Measurements from ENCODE around the gene RBMS1.
"Not testable (repeated sequence)": the region's sequence is repeated elsewhere in the genome, so short reads cannot be mapped to it uniquely, and the experiment has no call there.

The RBMS1 gene

DNA sequence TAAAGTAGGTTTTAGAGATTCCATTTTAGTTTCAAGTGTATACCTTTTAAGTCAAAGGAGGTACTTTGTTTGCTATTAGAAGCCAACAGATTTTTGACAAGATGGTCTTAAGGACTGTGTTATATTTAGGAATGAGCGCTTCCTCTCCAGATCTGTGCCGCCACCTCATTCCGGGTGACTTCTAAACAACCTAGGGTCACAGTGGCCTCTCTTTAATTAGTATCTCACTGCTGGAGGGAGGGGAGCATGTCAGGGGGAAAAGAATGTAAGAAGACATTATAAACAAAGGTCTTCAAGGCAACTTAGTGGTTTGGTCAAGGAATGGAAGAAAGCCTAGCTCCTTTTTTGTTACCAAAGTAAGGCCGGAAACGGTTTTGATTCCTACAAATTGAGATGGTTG is 67.0 kb downstream of the RBMS1 start:
- no peak for DNase-seq (ENCODE audit: extremely low read depth, low read depth)
- no peak overlapping the region for H3K4me3 ChIP-seq (replicated peaks; ENCODE audit: low read depth, low read length)
- TF ChIP-seq, protein P1, sequence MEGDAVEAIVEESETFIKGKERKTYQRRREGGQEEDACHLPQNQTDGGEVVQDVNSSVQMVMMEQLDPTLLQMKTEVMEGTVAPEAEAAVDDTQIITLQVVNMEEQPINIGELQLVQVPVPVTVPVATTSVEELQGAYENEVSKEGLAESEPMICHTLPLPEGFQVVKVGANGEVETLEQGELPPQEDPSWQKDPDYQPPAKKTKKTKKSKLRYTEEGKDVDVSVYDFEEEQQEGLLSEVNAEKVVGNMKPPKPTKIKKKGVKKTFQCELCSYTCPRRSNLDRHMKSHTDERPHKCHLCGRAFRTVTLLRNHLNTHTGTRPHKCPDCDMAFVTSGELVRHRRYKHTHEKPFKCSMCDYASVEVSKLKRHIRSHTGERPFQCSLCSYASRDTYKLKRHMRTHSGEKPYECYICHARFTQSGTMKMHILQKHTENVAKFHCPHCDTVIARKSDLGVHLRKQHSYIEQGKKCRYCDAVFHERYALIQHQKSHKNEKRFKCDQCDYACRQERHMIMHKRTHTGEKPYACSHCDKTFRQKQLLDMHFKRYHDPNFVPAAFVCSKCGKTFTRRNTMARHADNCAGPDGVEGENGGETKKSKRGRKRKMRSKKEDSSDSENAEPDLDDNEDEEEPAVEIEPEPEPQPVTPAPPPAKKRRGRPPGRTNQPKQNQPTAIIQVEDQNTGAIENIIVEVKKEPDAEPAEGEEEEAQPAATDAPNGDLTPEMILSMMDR (IDR thresholded peaks at IDR 0.05; ENCODE audit: low read depth, low read length, missing control alignments), result no peak

DNA sequence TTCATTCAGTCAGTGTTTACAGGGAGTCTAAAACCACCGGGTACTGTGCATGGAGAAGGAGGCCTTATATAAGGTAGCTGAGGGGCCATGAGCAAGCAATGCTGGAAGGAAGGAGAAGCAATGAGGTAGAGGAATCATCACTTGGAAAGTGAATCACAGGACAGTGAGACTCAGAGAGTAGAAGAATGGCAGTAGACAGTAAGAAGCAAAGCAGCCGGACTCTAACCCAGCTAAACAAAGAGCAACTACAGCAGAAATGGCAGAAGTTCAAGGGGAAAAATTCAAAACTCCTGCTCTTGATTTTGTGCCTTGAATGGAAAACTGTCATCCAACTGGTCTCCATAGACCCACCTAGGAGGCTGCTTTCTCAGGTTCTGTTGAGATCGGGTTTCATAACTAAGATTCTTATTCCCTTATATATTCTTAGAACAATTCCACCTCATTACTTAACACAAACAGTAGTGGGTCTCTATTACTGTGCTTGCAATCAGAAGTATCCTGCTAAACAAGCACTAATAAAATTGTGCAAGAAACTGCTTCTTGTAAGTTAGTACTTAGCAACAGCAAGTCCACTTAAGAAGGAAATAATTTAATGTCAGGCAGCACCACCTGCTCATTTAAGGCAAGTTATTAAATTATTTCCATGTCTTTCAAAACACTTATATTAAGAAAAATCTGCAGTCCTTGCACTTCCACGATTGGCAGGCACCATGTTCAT is 68.0 kb downstream of the RBMS1 start:
- H3K4me3 ChIP-seq (replicated peaks; ENCODE audit: low read depth, low read length), result no peak overlapping the region
- TF ChIP-seq, protein P1 (IDR thresholded peaks at IDR 0.05; ENCODE audit: low read depth, low read length, missing control alignments), result no peak
- no peak for DNase-seq (ENCODE audit: extremely low read depth, low read depth)

DNA sequence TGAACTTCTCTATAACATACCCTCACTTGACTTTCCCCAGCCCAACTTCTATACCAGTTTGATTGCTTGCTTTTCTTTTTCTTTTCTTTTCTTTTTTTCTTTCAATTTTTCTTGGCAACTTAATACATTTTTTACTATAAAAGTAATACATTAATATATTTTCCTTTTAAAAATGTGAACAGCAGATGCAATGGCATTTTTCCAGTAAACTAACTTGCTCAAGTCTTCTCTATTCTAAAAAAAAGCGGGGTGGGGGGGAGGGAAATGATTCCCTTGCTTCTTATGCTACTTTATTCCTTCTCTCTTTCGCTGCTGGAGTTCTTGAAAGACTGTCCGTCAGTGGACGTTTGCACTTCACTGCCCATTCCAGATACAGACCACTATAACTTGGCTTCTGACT is 70.5 kb downstream of the RBMS1 start:
- no peak for DNase-seq (ENCODE audit: extremely low read depth, low read depth)
- TF ChIP-seq, protein P1 (IDR thresholded peaks at IDR 0.05; ENCODE audit: low read depth, low read length, missing control alignments), result no peak
- H3K4me3 ChIP-seq (replicated peaks; ENCODE audit: low read depth, low read length), result no peak overlapping the region

DNA sequence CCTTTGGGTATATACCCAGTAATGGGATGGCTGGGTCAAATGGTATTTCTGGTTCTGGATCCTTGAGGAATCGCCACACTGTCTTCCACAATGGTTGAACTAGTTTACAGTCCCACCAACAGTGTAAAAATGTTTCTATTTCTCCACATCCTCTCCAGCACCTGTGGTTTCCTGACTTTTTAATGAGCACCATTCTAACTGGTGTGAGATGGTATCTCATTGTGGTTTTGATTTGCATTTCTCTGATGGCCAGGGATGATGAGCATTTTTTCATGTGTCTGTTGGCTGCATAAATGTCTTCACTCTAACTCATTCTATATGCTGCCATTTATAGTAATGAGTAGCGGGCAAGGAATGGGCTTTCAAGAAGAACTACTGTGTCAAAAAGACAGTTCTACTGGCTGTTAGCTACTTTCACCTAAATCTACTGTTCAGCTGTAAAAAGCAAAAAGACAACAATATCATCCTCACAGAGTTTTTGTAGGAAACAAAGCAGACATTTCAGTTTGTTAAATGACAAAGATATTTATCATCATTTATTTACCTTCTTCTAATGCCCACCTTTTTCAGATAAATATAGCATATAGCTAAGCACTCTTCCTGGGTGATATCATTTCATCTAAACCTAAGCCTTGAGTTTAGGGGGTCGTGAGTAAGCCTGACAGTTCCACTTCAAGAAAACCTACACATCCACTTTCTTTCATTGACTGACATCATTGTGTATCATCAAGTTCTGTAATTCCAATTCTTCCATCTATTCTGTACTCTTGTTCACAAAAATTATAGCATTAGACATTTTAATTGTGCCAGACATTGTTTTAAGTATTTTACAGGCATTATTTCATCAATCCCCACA is 71.7 kb downstream of the RBMS1 start:
- not testable (repeated sequence) for H3K4me3 ChIP-seq (replicated peaks; ENCODE audit: low read depth, low read length); DNase-seq (ENCODE audit: extremely low read depth, low read depth)

DNA sequence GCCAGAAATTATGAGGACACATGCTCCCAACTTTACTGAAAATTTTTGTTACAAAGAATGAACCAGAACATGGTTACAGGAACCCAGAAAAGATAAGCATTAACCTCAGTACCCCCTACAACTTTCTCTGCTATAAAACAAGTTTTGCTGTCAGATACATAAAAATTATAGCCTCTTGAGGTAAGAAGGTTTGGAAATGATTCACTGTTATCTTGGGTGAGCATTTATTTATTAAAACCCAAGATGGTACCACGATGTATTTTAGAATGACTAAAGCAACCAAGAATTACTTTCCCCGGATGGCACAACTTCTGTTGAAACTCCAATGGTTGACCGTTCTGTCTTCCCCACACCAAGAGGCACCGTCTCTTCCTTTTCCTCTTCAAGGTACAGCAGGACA is 72.9 kb downstream of the RBMS1 start:
- DNase-seq (ENCODE audit: extremely low read depth, low read depth), result no peak
- TF ChIP-seq, protein P1 (IDR thresholded peaks at IDR 0.05; ENCODE audit: low read depth, low read length, missing control alignments), result no peak
- H3K4me3 ChIP-seq (replicated peaks; ENCODE audit: low read depth, low read length), result no peak overlapping the region

DNA sequence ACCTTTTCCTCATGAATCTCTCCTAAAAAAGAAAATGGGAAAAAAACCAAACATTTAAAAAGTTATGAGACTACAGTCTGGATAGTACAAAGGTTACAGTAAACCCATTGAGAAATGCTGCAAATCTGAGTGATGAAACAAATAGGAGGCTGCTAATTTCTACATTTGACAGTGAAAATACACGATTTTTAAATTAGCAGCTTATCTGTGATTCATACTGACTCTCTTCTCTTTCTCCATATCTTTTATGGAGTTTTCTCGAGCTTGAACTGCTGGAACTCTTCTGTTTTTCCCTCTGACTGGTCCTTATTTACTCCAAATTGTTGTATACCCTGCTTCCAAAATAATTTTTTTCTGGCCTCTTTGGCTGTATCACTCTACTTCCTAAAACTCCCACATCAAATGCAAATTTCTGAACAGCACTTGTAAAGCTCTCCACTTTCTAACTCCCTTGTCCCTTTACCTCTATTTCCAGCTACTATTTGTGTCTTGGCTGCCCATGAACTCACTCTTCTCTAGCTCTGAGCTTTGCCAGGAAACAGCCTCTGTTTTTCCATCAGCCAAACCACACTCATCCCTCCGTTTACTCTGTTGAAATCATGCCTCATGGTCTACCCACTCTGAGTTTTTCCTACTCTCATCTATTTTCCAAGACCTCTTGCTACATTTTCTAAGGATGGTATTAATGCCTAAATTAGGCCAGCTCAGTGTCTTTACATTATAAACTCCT is 73.7 kb downstream of the RBMS1 start:
- DNase-seq (ENCODE audit: extremely low read depth, low read depth), result no peak
- H3K4me3 ChIP-seq (replicated peaks; ENCODE audit: low read depth, low read length), result no peak overlapping the region
- TF ChIP-seq, protein P1 (IDR thresholded peaks at IDR 0.05; ENCODE audit: low read depth, low read length, missing control alignments), result no peak

DNA sequence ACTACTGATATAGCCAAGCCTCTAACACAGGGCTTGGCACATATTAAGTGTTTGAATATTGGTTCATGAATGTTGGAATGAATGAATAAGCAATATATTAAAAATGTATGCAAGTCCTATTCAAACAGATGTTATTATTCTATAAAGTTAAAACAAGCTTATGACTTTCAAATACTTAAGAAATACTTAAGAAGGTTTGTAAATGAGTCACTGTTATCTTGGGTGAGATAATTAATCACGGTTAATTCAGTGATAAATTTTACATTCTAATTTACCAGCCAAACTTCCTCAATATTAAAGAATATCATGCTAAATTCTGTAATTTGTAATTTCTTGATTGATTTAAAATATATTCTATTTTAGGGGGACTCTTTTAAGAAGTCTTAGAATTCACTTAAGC is 74.8 kb downstream of the RBMS1 start:
- H3K4me3 ChIP-seq (replicated peaks; ENCODE audit: low read depth, low read length), result no peak overlapping the region
- no peak for DNase-seq (ENCODE audit: extremely low read depth, low read depth)
- TF ChIP-seq, protein P1 (IDR thresholded peaks at IDR 0.05; ENCODE audit: low read depth, low read length, missing control alignments), result no peak

Measured in HFF-Myc (cell line).